ENCODE data around the gene LPCAT1. TPM values are rescaled to one million over a fixed set of nuclear protein-coding genes. Genes with fewer than 3 reads are reported as not detected.
A peak's percentile ranks its signal among the peaks of the same experiment; 100 is the strongest.
"Not testable (repeated sequence)": the region's sequence is repeated elsewhere in the genome, so short reads cannot be mapped to it uniquely, and the experiment has no call there.

The LPCAT1 gene
- total RNA-seq, 2 donors from 2014 or later: 31.3 to 37.7 TPM

- H3K27me3 Mint-ChIP-seq (ENCODE audit: low read depth): no peaks in the 10 kb centered on the region
- no peaks in the 10 kb centered on the region for H3K4me1 Mint-ChIP-seq (ENCODE audit: low read depth)
- DNase-seq (no peak), ATAC-seq (replicated peaks in 1 of 2) (no peak)
- no peak overlapping the region for H3K4me3 Mint-ChIP-seq
- H3K36me3 Mint-ChIP-seq (ENCODE audit: insufficient read depth in 2 of 2): peaks cover 14 to 17% of the 10 kb centered on the region in 2 donors
- no peak overlapping the region for H3K27ac Mint-ChIP-seq
- peaks cover 7 to 11% of the 10 kb centered on the region in 2 donors for H3K9me3 Mint-ChIP-seq
Measured at GRCh38 chr5:1465117-1465516, 58.6 kb downstream of the LPCAT1 start.

GRCh38 chr5:1464511-1464910 lies 59.2 kb downstream of the LPCAT1 start:
- ATAC-seq (replicated peaks in 1 of 2) (no peak), DNase-seq (no peak)
- peaks cover 14 to 17% of the 10 kb centered on the region in 2 donors for H3K36me3 Mint-ChIP-seq (ENCODE audit: insufficient read depth in 2 of 2)
- no peak overlapping the region for H3K27ac Mint-ChIP-seq
- no peaks in the 10 kb centered on the region for H3K4me1 Mint-ChIP-seq (ENCODE audit: low read depth)
- H3K9me3 Mint-ChIP-seq: peaks cover 7 to 11% of the 10 kb centered on the region in 2 donors
- no peaks in the 10 kb centered on the region for H3K27me3 Mint-ChIP-seq (ENCODE audit: low read depth)
- H3K4me3 Mint-ChIP-seq: no peak overlapping the region

DNA sequence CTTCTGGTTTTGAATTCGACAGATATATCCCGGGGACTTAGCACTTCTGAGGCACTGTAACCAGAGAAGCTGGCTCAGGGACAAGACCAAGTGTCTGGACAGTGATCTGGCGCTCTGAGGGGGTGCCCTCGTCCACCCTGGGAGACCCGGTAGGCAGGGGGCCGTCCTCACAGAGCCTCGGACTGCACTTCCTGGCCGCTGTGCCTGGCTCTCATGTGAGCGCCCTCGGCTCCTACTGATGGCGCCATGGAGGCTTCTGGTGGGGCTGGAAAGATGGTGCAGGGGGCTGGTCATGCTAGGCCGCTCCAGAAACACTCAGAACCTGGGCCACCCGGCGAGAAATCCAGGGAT lies 59.7 kb downstream of the LPCAT1 start:
- peaks cover 7 to 11% of the 10 kb centered on the region in 2 donors for H3K9me3 Mint-ChIP-seq
- no peaks in the 10 kb centered on the region for H3K4me1 Mint-ChIP-seq (ENCODE audit: low read depth)
- DNase-seq (no peak), ATAC-seq (replicated peaks in 1 of 2) (no peak)
- H3K27ac Mint-ChIP-seq: no peak overlapping the region
- H3K27me3 Mint-ChIP-seq (ENCODE audit: low read depth): no peaks in the 10 kb centered on the region
- no peak overlapping the region for H3K4me3 Mint-ChIP-seq
- H3K36me3 Mint-ChIP-seq (ENCODE audit: insufficient read depth in 2 of 2): peaks cover 14 to 17% of the 10 kb centered on the region in 2 donors

DNA sequence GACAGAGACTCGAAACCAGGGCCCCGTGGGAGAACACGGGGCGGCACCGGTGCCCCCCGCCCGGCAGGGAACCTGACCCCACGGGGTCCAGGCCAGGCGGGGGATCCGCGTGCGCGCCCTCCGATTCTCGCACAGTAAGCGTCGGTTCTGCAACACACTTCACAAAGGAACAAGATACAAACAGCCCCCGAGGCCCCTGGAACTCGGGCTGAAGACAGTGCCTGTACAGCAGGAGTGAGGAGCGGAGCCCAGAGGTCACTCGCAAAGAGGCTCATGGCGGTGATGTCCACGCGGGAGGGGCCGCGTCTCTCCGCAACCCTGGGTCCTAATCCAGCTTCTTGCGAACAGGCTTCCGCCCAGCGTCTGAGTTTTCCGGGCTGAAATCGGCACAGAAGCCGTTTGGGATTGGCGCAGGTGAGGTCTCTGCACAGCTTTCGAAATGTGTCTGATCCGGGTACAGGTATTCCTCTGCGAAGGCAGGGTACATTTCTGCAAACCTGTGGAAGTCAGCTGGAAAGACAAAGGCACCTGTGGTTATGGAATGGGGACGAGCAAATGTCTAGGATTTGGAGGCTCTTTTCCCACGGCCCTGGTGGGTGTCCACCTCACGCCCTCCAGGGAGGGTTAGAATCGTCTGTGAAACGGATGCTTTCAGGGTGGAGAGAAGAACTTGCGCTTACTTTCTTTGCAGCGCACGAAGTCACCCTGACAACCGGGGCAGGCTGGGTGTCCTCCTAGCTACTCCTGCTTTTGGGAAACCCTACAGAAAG lies 60.2 kb downstream of the LPCAT1 start:
- Mint-ChIP-seq H3K27ac (no peak overlapping the region), H3K36me3 (ENCODE audit: insufficient read depth in 2 of 2) (peaks cover 14 to 17% of the 10 kb centered on the region in 2 donors), H3K9me3 (peaks cover 7 to 11% of the 10 kb centered on the region in 2 donors), H3K4me1 (ENCODE audit: low read depth) (no peaks in the 10 kb centered on the region), H3K27me3 (ENCODE audit: low read depth) (no peaks in the 10 kb centered on the region), H3K4me3 (no peak overlapping the region)
- DNase-seq: no peak
- ATAC-seq (replicated peaks in 1 of 2): no peak

- ATAC-seq (replicated peaks in 1 of 2) (no peak), DNase-seq (no peak)
- Mint-ChIP-seq H3K27me3 (ENCODE audit: low read depth) (no peaks in the 10 kb centered on the region), H3K36me3 (ENCODE audit: insufficient read depth in 2 of 2) (peaks cover 14 to 19% of the 10 kb centered on the region in 2 donors), H3K9me3 (peaks cover 7 to 11% of the 10 kb centered on the region in 2 donors), H3K4me1 (ENCODE audit: low read depth) (no peaks in the 10 kb centered on the region), H3K27ac (peak overlapping the region; percentile 10), H3K4me3 (no peak overlapping the region)
Measured at GRCh38 chr5:1462358-1462757, 61.4 kb downstream of the LPCAT1 start.

DNA sequence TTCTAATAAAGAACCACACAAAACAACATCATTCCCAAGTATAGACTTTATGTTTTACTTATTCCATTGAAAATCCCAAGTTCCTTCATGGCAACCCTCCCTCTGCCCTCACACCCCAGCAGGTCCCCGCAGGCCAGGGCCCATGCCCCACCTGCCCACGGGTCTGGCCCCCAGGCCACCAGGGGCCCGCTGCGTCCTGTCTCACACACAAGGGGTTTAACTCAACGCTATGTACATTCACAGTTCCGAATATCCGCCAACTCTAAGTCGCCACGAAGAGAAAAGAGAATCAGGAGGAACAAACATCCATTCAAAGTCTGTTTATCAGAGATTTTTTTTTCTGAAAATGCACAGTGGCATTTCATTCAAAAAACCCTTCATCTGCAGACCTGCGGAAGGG lies 62.4 kb downstream of the LPCAT1 start:
- H3K36me3 Mint-ChIP-seq (ENCODE audit: insufficient read depth in 2 of 2): peaks cover 18 to 23% of the 10 kb centered on the region in 2 donors
- no peak for DNase-seq

GRCh38 chr5:1460054-1460682 lies 63.6 kb downstream of the LPCAT1 start:
- Mint-ChIP-seq H3K27me3 (ENCODE audit: low read depth) (no peaks in the 10 kb centered on the region), H3K4me3 (no peak overlapping the region), H3K36me3 (ENCODE audit: insufficient read depth in 2 of 2) (peaks cover 14 to 25% of the 10 kb centered on the region in 2 donors), H3K27ac (no peak overlapping the region), H3K9me3 (peaks cover 11 to 13% of the 10 kb centered on the region in 2 donors), H3K4me1 (ENCODE audit: low read depth) (no peaks in the 10 kb centered on the region)
- DNase-seq: no peak
- no peak for ATAC-seq (replicated peaks in 1 of 2)

More for the DNA sequence above, 62.4 kb downstream of the LPCAT1 start:
- Mint-ChIP-seq H3K27me3 (ENCODE audit: low read depth) (no peaks in the 10 kb centered on the region), H3K27ac (no peak overlapping the region), H3K9me3 (peaks cover 11 to 17% of the 10 kb centered on the region in 2 donors), H3K4me1 (ENCODE audit: low read depth) (no peaks in the 10 kb centered on the region), H3K4me3 (no peak overlapping the region)
- ATAC-seq (replicated peaks in 1 of 2): no peak

DNA sequence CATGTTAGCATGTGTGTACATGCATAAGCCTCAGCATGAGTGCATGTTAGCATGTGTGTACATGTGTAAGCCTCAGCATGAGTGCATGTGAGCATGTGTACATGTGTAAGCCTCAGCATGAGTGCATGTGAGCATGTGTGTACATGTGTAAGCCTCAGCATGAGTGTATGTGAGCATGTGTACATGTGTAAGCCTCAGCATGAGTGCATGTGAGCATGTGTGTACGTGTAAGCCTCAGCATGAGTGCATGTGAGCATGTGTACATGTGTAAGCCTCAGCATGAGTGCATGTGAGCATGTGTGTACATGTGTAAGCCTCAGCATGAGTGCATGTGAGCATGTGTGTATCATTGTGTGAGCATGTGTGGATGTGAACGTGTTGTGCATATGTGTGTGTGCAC lies 64.3 kb downstream of the LPCAT1 start:
- not testable (repeated sequence) for DNase-seq; ATAC-seq (replicated peaks in 1 of 2); H3K4me3 Mint-ChIP-seq; H3K27me3 Mint-ChIP-seq (ENCODE audit: low read depth); H3K27ac Mint-ChIP-seq; H3K9me3 Mint-ChIP-seq; H3K4me1 Mint-ChIP-seq (ENCODE audit: low read depth)
- peaks cover 9 to 21% of the 10 kb centered on the region in 2 donors for H3K36me3 Mint-ChIP-seq (ENCODE audit: insufficient read depth in 2 of 2)

DNA sequence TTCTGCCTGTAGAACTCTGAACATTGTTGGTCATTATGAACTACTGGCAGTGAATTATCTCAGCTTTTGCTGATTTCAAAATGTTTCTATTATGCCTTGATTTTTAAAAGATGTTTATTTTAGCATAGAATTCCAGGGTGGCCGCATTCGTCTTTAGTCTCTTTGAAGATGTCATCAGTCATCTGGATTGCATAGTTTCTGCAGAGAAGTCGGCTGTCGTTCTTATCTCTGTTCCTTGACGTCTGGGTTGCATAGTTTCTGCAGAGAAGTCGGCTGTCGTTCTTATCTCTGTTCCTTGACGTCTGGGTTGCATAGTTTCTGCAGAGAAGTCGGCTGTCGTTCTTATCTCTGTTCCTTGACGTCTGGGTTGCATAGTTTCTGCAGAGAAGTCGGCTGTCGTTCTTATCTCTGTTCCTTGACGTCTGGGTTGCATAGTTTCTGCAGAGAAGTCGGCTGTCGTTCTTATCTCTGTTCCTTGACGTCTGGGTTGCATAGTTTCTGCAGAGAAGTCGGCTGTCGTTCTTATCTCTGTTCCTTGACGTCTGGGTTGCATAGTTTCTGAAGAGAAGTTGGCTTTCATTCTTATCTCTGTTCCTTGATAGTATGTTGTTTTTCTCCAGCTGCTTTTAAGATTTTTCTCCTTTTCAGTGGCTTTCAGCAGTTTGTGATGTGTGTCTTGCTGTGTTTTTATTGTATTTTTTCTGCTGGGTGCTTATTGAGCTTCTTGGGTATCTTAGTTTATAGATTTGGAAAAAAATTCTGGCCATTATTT lies 67.5 kb downstream of the LPCAT1 start:
- not testable (repeated sequence) for DNase-seq; ATAC-seq (replicated peaks in 1 of 2); H3K4me3 Mint-ChIP-seq; H3K4me1 Mint-ChIP-seq (ENCODE audit: low read depth)
- Mint-ChIP-seq H3K27me3 (ENCODE audit: low read depth) (peaks cover 31% of the 10 kb centered on the region), H3K36me3 (ENCODE audit: insufficient read depth in 2 of 2) (peaks cover 18 to 29% of the 10 kb centered on the region in 2 donors), H3K27ac (peak overlapping the region; percentile 17), H3K9me3 (peaks cover 13 to 17% of the 10 kb centered on the region in 2 donors)

DNA sequence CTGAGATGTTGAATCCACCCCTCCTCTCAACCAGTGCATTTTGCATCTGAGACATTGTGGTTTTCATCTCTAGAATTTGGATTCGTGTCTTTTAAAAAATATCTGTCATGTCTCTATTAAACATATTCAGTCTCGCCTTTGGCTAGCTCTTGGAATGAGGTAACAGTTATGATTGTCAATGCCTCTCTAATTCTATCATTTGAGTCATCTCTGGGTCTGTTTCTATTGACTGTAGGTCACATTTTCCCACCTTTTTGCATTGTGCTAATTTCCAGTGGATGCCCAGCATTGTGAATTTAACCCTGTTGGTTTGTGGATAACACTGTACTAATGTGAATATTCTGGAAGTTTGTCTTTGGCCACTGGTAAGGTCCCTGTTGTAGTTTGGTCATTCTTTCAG lies 70.1 kb downstream of the LPCAT1 start:
- H3K4me3 Mint-ChIP-seq: no peak overlapping the region
- H3K9me3 Mint-ChIP-seq: peaks cover 13 to 17% of the 10 kb centered on the region in 2 donors
- H3K4me1 Mint-ChIP-seq (ENCODE audit: low read depth): peaks cover 10% of the 10 kb centered on the region
- H3K27me3 Mint-ChIP-seq (ENCODE audit: low read depth): peaks cover 40% of the 10 kb centered on the region
- ATAC-seq (replicated peaks in 1 of 2) (no peak), DNase-seq (no peak)
- no peak overlapping the region for H3K27ac Mint-ChIP-seq
- peaks cover 18 to 26% of the 10 kb centered on the region in 2 donors for H3K36me3 Mint-ChIP-seq (ENCODE audit: insufficient read depth in 2 of 2)

DNA sequence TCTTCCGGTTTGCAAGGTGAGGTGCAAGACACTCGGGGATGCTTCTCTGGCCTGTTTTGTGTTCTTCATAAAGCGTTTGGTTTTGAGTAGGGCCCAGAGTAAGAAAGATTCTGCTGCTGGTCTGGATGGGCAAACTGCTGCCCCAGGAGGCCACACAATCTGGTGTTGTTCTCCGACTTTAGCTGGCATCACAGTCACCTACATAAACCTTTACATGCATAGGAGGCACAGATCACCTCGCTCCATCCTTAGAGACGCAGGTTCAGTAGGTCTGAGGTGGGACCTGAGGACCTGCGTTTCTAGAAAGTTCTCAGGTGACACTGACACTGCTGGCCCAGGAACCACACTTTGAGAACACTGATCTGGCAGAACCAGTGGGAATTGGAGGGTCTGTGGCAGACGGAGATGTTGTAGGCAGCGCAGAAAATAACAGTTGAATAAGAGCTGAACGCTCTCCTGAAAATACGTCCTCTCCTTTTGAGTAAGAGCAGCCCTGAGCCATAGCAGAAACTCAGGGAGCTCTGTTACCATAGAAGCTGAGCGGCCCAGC lies 74.6 kb downstream of the LPCAT1 start:
- Mint-ChIP-seq H3K27me3 (ENCODE audit: low read depth) (peaks cover 62% of the 10 kb centered on the region), H3K9me3 (peaks cover 9% of the 10 kb centered on the region in 2 donors), H3K4me3 (peak overlapping the region in 1 of 2 donors; percentile 0), H3K27ac (no peak overlapping the region), H3K36me3 (ENCODE audit: insufficient read depth in 2 of 2) (peaks cover 8% of the 10 kb centered on the region in 2 donors), H3K4me1 (ENCODE audit: low read depth) (peaks cover 29% of the 10 kb centered on the region)
- DNase-seq: no peak
- no peak for ATAC-seq (replicated peaks in 1 of 2)

DNA sequence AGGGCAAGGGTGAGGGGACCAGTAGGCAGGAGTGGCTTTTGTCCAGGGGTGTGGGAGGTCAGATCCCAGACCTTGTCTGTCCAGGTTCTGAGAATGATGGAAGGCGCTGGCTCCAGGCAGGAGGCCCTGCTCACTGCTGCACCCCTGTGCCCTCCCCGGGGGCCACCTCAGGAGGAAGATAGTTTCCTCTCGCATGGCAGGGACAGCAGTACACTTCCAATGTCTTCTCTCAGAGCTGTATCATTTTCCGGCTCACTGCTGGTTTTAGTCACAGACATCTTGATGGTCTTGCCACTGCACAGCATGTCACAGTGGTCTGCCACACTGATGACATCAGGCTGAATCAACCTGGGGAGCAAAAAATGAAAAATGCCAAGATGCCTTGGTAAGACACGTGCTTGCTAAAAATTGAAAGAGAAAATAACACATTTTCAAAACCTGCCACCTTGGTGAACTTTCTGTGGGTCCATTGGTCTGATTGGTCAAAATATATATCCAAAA lies 75.2 kb downstream of the LPCAT1 start:
- H3K27ac Mint-ChIP-seq: no peak overlapping the region
- peaks cover 29% of the 10 kb centered on the region for H3K4me1 Mint-ChIP-seq (ENCODE audit: low read depth)
- peak overlapping the region; percentile 0 to 45 for H3K4me3 Mint-ChIP-seq
- ATAC-seq (replicated peaks in 1 of 2): peak; percentile 85 to 93
- H3K36me3 Mint-ChIP-seq (ENCODE audit: insufficient read depth in 2 of 2): peaks cover 2 to 3% of the 10 kb centered on the region in 2 donors
- peaks cover 62% of the 10 kb centered on the region for H3K27me3 Mint-ChIP-seq (ENCODE audit: low read depth)
- H3K9me3 Mint-ChIP-seq: peaks cover 5% of the 10 kb centered on the region in 2 donors
- peak; percentile 39 to 55 for DNase-seq
